ENCODE measurements around the gene AGAP1.
A peak's percentile ranks its signal among the peaks of the same experiment; 100 is the strongest.

Gene AGAP1

DNA sequence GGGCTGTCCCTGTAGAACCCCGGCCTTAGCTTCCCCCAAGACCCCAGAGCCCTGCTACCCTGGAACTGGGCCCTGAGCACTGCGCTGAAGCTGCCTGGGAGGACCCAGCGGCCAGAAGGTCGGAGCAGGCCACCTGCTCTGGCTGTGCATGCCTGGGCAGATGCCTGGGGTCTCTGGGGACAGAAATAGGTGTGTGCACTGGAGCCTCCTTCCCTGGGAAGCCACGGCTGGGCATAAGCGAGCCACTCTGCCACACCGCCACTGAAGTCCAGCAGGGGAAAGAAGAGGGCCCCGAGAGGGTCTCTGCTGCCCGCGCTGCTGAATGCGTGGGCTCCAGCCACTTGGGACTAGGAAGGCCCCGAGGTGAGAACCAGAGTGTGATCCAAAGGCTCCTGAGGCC, 667.7 kb downstream of the AGAP1 start:
- no peak overlapping the region for H3K27ac ChIP-seq (ENCODE audit: low read depth in 2 of 2, low read length in 2 of 2)
- H3K27me3 ChIP-seq (ENCODE audit: control insufficient read depth in 2 of 2, insufficient read depth in 2 of 2, low read length in 2 of 2): peaks cover 45 to 74% of the 10 kb centered on the region in 2 donors

DNA sequence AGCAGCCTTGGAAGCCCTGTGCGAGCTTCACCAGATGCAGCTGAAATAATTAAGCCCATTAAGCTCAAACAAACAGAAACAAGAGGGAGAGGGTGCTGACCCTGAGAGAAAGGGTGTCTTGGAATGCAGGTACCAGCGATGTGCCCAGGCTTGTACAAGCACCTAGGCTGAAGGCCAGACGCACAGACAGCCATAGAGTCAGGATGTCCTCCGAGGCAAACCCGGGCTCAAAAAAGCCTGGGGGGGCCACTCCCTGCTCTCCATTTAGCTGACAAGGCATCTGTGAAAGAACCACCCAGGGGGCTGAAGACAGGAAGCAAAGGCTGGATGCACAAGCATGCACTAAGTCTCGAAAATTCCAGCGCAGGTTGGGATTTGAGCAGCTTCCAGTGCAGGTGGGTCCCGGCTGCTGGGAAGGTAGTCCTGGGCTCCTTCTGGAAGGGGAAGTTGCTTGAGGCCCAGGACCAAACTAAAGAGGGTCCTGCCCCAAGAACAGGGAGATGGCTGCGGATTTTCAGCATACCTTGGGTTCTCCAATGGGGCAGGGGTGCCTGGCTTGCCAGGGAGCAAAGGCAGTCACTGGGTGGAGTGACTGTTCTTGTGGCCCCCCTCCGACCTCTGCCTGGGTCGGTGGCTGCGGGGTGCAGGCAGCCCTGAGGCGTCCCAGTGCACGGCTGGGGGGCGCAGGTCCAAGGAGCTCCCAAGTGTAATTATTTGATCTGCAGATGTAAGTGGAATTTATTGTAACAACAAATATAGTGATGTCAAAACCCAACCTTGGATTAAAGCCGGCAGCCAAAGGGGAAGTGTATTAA, 668.4 kb downstream of the AGAP1 start:
- no peaks in the 10 kb centered on the region for H3K36me3 ChIP-seq (ENCODE audit: control insufficient read depth in 2 of 2, insufficient read depth in 2 of 2, low read length in 2 of 2)
- H3K9me3 ChIP-seq (ENCODE audit: control insufficient read depth in 2 of 2, low read length in 2 of 2): no peaks in the 10 kb centered on the region
- H3K9ac ChIP-seq (ENCODE audit: low read depth in 1 of 2, low read length in 2 of 2): no peak overlapping the region
- H3K4me1 ChIP-seq (ENCODE audit: control insufficient read depth in 2 of 2, insufficient read depth in 2 of 2, low read length in 2 of 2): peaks cover 2 to 9% of the 10 kb centered on the region in 2 donors
- no peak overlapping the region for H3K4me3 ChIP-seq (ENCODE audit: low read length in 2 of 2)
- H3K27me3 ChIP-seq (ENCODE audit: control insufficient read depth in 2 of 2, insufficient read depth in 2 of 2, low read length in 2 of 2): peaks cover 50 to 81% of the 10 kb centered on the region in 2 donors
- H3K27ac ChIP-seq (ENCODE audit: low read depth in 2 of 2, low read length in 2 of 2): no peak overlapping the region

More for the DNA sequence above, 667.7 kb downstream of the AGAP1 start:
- Histone ChIP-seq H3K36me3 (ENCODE audit: control insufficient read depth in 2 of 2, insufficient read depth in 2 of 2, low read length in 2 of 2) (no peaks in the 10 kb centered on the region), H3K9ac (ENCODE audit: low read depth in 1 of 2, low read length in 2 of 2) (no peak overlapping the region), H3K9me3 (ENCODE audit: control insufficient read depth in 2 of 2, low read length in 2 of 2) (no peaks in the 10 kb centered on the region), H3K4me3 (ENCODE audit: low read length in 2 of 2) (no peak overlapping the region), H3K4me1 (ENCODE audit: control insufficient read depth in 2 of 2, insufficient read depth in 2 of 2, low read length in 2 of 2) (peaks cover 2 to 5% of the 10 kb centered on the region in 2 donors)

DNA sequence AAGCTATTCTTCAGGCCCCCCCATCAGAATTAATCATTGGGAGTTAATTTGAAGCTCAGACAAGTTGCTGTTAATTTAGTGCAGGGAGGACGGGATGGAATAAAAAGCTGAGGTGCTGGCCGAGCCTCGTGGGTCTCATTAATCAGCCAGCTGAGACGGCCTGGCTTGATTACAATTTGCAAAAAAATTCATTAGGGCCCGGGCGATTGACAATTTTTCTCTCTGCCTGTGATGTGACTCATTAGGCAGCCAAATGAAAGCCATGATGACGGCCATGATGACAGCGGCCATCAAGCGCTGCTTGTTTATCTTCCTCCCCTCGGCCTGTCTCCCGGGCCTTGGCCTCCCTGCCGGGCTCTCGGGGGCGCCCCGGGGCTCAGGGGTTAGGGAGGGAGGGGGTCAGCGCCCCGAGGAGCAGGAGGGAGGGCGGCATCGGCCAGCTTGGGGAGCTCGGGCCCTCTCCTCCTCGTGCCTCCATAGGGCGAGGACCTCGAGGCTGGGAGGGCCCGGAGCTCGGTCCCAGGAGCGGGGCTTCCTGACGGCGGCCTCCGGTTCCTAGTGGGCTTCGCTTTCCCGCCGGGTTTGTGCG, 669.1 kb downstream of the AGAP1 start:
- Histone ChIP-seq H3K9ac (ENCODE audit: low read depth in 1 of 2, low read length in 2 of 2) (no peak overlapping the region), H3K4me3 (ENCODE audit: low read length in 2 of 2) (no peak overlapping the region), H3K27me3 (ENCODE audit: control insufficient read depth in 2 of 2, insufficient read depth in 2 of 2, low read length in 2 of 2) (peaks cover 50 to 82% of the 10 kb centered on the region in 2 donors), H3K4me1 (ENCODE audit: control insufficient read depth in 2 of 2, insufficient read depth in 2 of 2, low read length in 2 of 2) (peaks cover 2 to 11% of the 10 kb centered on the region in 2 donors), H3K27ac (ENCODE audit: low read depth in 2 of 2, low read length in 2 of 2) (no peak overlapping the region), H3K36me3 (ENCODE audit: control insufficient read depth in 2 of 2, insufficient read depth in 2 of 2, low read length in 2 of 2) (no peaks in the 10 kb centered on the region), H3K9me3 (ENCODE audit: control insufficient read depth in 2 of 2, low read length in 2 of 2) (no peaks in the 10 kb centered on the region)

DNA sequence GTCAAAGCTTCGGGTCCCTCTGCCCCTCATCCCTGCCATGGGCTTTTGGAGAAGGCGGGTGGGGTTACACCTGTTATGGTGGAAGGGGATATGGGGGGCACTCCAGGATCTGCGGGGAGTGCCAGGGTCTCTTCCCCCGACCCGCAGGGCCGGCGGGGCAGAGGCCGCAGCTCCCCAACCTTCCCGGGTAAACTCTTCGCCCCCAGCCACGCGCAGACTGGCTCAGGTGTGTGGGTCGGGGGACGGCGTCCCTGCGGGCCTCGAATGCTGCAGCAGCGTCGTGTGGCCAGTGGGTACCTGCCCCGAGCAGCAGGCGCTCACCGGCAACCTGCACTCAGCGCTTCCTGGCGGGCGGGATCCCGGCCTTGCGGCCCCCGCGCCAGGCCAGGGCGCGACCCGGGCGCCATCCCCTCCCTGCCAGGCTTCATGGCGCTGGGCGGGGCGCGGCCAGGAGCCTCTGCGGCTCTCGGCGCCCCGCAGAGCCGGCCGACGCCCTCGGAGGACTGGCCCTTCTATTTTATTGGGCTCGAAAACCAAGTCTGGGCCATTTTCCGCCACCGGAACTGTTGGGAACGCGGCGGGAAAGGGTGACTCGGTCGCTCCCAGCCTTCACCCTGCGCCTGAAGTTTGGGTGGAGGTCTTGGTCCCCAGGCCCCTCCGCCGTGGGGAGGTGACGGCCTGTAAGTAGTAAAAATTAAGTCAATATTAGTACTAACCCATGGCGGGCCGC, 669.8 kb downstream of the AGAP1 start:
- no peak overlapping the region for H3K27ac ChIP-seq (ENCODE audit: low read depth in 2 of 2, low read length in 2 of 2)
- peaks cover 47 to 80% of the 10 kb centered on the region in 2 donors for H3K27me3 ChIP-seq (ENCODE audit: control insufficient read depth in 2 of 2, insufficient read depth in 2 of 2, low read length in 2 of 2)
- H3K9me3 ChIP-seq (ENCODE audit: control insufficient read depth in 2 of 2, low read length in 2 of 2): no peaks in the 10 kb centered on the region
- H3K36me3 ChIP-seq (ENCODE audit: control insufficient read depth in 2 of 2, insufficient read depth in 2 of 2, low read length in 2 of 2): no peaks in the 10 kb centered on the region
- H3K4me1 ChIP-seq (ENCODE audit: control insufficient read depth in 2 of 2, insufficient read depth in 2 of 2, low read length in 2 of 2): peaks cover 2 to 11% of the 10 kb centered on the region in 2 donors
- H3K4me3 ChIP-seq (ENCODE audit: low read length in 2 of 2): peak overlapping the region in 1 of 2 donors; percentile 16
- no peak overlapping the region for H3K9ac ChIP-seq (ENCODE audit: low read depth in 1 of 2, low read length in 2 of 2)

DNA sequence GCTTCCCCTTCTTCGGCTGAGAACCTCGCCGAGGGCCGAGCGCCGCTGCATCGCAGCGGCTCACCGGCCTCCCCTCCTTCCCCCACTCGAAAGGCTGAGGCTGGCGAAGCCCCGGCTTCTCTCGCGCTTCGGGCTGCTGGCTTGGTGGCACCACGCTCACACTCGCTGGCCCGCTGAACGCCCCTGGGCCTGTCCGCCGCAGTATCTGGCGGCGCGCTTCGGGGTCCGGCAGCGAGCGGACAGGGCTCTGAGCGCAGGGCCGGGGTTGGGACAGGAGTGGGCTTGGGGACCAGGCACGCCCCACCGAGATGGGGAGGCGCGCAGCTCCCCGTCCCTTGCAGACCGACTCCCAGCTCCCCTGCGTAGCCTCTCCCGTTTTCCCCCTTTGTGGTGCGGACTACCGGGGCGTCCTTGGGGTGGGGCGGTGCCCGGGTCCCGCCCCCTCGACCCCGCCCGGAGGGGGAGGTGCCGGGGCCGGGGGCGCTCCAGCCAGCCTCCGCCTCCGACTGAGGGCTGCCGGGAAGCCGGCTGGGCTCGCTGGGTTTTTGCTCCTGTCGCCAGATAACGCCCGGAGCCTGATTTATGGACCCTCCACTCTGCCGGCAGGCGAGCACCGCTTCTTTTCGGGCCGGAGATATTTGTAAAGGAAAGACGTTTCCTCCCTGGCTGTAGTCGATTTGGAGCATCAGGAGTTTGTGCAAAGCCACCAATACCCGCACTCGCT, 670.5 kb downstream of the AGAP1 start:
- Histone ChIP-seq H3K27me3 (ENCODE audit: control insufficient read depth in 2 of 2, insufficient read depth in 2 of 2, low read length in 2 of 2) (peaks cover 55 to 84% of the 10 kb centered on the region in 2 donors), H3K36me3 (ENCODE audit: control insufficient read depth in 2 of 2, insufficient read depth in 2 of 2, low read length in 2 of 2) (no peaks in the 10 kb centered on the region), H3K4me1 (ENCODE audit: control insufficient read depth in 2 of 2, insufficient read depth in 2 of 2, low read length in 2 of 2) (peaks cover 2 to 11% of the 10 kb centered on the region in 2 donors), H3K9ac (ENCODE audit: low read depth in 1 of 2, low read length in 2 of 2) (no peak overlapping the region), H3K9me3 (ENCODE audit: control insufficient read depth in 2 of 2, low read length in 2 of 2) (no peaks in the 10 kb centered on the region), H3K4me3 (ENCODE audit: low read length in 2 of 2) (peak overlapping the region in 1 of 2 donors; percentile 16), H3K27ac (ENCODE audit: low read depth in 2 of 2, low read length in 2 of 2) (no peak overlapping the region)

DNA sequence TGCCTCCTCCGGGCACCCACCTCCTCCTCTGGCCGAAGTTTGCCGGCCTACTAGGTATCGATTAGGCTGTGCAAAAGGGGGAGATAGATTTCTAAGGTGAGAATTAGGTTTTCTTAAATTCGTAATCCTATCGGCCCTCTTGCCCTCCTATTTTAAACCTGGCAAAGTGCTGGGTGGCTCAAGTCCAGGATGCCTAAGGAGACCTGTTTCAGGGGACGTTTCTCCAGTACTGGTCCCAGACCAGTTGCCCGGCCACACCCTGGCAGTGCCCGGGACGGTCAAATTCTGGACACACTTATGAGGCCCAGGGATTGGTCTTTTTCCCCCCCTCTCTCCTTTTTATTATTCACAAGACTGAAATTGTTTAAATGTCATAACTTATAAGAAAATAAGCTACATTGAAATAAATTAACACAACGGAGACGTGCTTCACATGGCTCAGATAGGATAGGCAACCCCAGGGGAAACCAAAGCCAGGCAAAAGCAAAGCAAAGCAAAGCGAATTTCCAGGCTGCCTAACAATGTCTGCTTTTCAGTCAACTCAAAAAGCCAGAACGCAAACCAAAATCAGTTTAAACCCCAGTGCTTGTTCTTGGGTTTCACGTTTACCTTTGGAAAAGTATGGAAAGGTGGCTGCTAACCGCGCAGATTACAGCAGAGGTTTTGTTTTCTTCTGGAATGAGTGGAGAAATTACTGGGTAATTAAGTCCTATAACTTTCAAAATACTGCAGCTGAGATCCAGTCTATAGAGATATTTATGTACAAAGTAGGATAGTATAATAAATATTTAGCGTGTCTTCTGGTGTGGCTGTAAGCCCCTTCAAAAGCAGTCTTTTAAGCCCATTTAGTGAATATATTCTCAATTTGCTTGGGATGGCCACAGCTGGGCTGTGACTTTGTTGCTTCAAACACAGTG, 671.3 kb downstream of the AGAP1 start:
- Histone ChIP-seq H3K27me3 (ENCODE audit: control insufficient read depth in 2 of 2, insufficient read depth in 2 of 2, low read length in 2 of 2) (peaks cover 61 to 87% of the 10 kb centered on the region in 2 donors), H3K4me3 (ENCODE audit: low read length in 2 of 2) (no peak overlapping the region), H3K4me1 (ENCODE audit: control insufficient read depth in 2 of 2, insufficient read depth in 2 of 2, low read length in 2 of 2) (peaks cover 2 to 11% of the 10 kb centered on the region in 2 donors), H3K36me3 (ENCODE audit: control insufficient read depth in 2 of 2, insufficient read depth in 2 of 2, low read length in 2 of 2) (no peaks in the 10 kb centered on the region), H3K9me3 (ENCODE audit: control insufficient read depth in 2 of 2, low read length in 2 of 2) (no peaks in the 10 kb centered on the region), H3K9ac (ENCODE audit: low read depth in 1 of 2, low read length in 2 of 2) (no peak overlapping the region), H3K27ac (ENCODE audit: low read depth in 2 of 2, low read length in 2 of 2) (no peak overlapping the region)

DNA sequence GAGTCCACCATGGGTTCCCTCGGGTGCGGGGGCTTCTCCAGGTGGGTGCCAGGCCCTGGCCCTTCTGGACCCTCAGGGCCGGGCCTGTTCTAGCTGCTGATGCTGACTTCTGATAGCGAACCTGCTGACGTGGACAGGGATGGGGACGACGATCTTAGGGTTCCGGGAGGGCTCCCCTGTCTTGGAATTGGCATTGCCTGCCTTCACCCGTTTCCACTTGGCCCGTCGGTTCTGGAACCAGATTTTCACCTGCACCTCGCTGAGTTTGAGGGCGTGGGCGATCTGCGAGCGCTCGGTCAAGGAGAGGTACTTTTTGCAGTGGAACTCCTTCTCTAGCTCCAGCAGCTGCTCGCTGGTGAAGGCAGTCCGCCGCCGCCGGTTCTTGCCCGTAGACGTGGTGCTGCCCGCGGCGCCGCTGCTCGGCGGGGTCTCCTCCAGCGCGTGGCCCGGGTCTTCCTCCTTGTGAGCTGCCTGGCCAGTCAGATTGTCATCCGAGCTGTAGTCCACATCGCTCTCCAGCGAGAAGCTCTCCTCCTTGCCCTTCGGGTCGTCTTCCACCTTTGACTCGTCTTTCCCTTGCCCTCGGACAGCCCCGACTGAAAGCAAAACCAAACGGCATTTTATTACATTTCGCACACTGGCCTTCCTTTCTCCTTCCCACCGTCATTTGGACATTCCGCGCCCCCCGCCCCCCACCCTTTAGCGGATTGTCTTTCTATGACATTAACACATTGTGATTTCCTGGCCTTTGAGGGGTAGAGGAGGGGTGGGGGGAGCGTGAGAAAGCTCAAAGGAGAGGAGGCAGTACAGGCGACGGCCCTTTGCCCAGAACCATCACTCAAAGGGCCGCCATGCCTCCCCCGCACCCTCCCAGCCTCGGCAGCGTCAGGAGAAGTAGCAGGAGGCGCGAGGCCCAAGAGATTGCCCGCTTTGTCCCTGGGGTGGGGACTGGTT, 672.3 kb downstream of the AGAP1 start:
- Histone ChIP-seq H3K27me3 (ENCODE audit: control insufficient read depth in 2 of 2, insufficient read depth in 2 of 2, low read length in 2 of 2) (peaks cover 62 to 88% of the 10 kb centered on the region in 2 donors), H3K36me3 (ENCODE audit: control insufficient read depth in 2 of 2, insufficient read depth in 2 of 2, low read length in 2 of 2) (no peaks in the 10 kb centered on the region), H3K4me3 (ENCODE audit: low read length in 2 of 2) (peak overlapping the region; percentile 27 to 51), H3K27ac (ENCODE audit: low read depth in 2 of 2, low read length in 2 of 2) (no peak overlapping the region), H3K4me1 (ENCODE audit: control insufficient read depth in 2 of 2, insufficient read depth in 2 of 2, low read length in 2 of 2) (peaks cover 2 to 11% of the 10 kb centered on the region in 2 donors), H3K9ac (ENCODE audit: low read depth in 1 of 2, low read length in 2 of 2) (no peak overlapping the region), H3K9me3 (ENCODE audit: control insufficient read depth in 2 of 2, low read length in 2 of 2) (no peaks in the 10 kb centered on the region)

DNA sequence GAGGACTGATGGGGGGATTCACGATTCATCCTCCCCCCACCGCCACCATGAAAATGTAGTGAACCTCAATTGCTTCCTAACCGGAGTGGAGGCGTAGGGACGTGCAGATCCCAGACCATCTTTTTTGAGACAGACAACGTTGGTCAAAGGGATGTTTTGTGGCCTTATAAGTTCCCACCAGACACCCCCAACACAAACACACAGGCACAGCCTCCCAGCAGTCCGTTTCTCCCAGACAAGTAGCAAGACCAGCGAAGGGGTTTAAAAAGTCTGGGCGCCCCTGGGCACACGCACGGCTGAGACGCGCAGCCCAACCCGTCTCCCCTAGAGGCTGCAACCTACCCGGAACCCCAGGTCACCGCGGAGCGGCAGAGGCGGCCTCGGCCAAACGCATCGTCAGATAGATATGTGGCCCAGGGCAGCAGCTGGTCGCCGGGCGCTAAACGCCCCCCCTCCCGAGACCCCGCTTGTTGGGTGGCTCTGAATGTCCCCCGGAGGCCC, 673.0 kb downstream of the AGAP1 start:
- H3K4me1 ChIP-seq (ENCODE audit: control insufficient read depth in 2 of 2, insufficient read depth in 2 of 2, low read length in 2 of 2): peaks cover 2 to 11% of the 10 kb centered on the region in 2 donors
- H3K9ac ChIP-seq (ENCODE audit: low read depth in 1 of 2, low read length in 2 of 2): no peak overlapping the region
- H3K4me3 ChIP-seq (ENCODE audit: low read length in 2 of 2): peak overlapping the region in 1 of 2 donors; percentile 15
- H3K27me3 ChIP-seq (ENCODE audit: control insufficient read depth in 2 of 2, insufficient read depth in 2 of 2, low read length in 2 of 2): peaks cover 63 to 88% of the 10 kb centered on the region in 2 donors
- no peak overlapping the region for H3K27ac ChIP-seq (ENCODE audit: low read depth in 2 of 2, low read length in 2 of 2)
- no peaks in the 10 kb centered on the region for H3K9me3 ChIP-seq (ENCODE audit: control insufficient read depth in 2 of 2, low read length in 2 of 2)
- no peaks in the 10 kb centered on the region for H3K36me3 ChIP-seq (ENCODE audit: control insufficient read depth in 2 of 2, insufficient read depth in 2 of 2, low read length in 2 of 2)

Data from mucosa of rectum (tissue), 2 donors.